HepG2 (cell line): ENCODE measurements around the gene EDN2. TPM values are rescaled to one million over a fixed set of nuclear protein-coding genes. Genes with fewer than 3 reads are reported as not detected.
A peak's percentile ranks its signal among the peaks of the same experiment; 100 is the strongest.

Source experiments
- ATAC-seq: fragments of 200-7000 bp; cut with Tn5 transposase; 3 replicates; pipeline ENCODE4 v1.9.1; 2020; ENCODE audit warnings: mild to moderate bottlenecking, moderate library complexity
- BruUV-seq: library from RNA; stranded (reverse); fragments of 400-500 nt; replicated peaks from 2 replicates; lab custom pipeline; 2021; lab: Mats Ljungman, UMichigan
- CTCF ChIA-PET: fragments of 300-600 bp; formaldehyde crosslinking; extraction: SDS; loops from one replicate; lab custom pipeline; 2021; ENCODE audit warnings: low total read pairs, inconsistent platforms, low intra/inter-chr PET ratio; lab: Yijun Ruan, JAX
- POLR2A ChIA-PET: fragments of 350-600 bp; sonication (Branson Sonifier 250); formaldehyde crosslinking; loops from one replicate; lab custom pipeline; 2020; ENCODE audit warnings: antibody characterized with exemption, inconsistent platforms; lab: Yijun Ruan, JAX
- DNase-seq: peaks from one replicate; pipeline ENCODE4 v3.0.0-alpha.2; 2015; ENCODE audit warnings: low spot score
- FAIRE-seq: peaks from 3 replicates; lab custom pipeline; 2011; peaks lifted over from hg19 to GRCh38; lab: Jason Lieb, UNC
- H2AFZ ChIP-seq: one replicate; pipeline ENCODE4 v1.6.1; 2011; ENCODE audit warnings: low read length, inconsistent platforms
- H3K27ac ChIP-seq: fragments of 300-600 bp; 3 replicates; pipeline ENCODE4 v1.8.0; 2011; ENCODE audit warnings: mixed run types, mild to moderate bottlenecking, mixed read lengths, low read length, inconsistent platforms; ENCODE audit not compliant: insufficient read depth; ENCODE audit errors: extremely low read length
- H3K27me3 ChIP-seq, 2 experiments: fragments of 200-600 bp in 1 of 2; 2 replicates in 1 of 2; 3 replicates in 1 of 2; pipeline versions ENCODE4 v1.6.0 to v1.8.0; 2011; ENCODE audit warnings: low read length in 2 of 2, mild to moderate bottlenecking in 2 of 2, moderate library complexity in 2 of 2, inconsistent platforms in 1 of 2; ENCODE audit not compliant: insufficient read depth in 2 of 2, control insufficient read depth in 1 of 2
- H3K36me3 ChIP-seq, 2 experiments: fragments of 200-600 bp in 1 of 2; replicated peaks in 1 of 2; 2 replicates in 1 of 2; 3 replicates in 1 of 2; pipeline versions ENCODE4 v1.5.1 to v1.8.0; 2011; ENCODE audit warnings: low read length in 2 of 2, inconsistent platforms in 1 of 2; ENCODE audit not compliant: insufficient read depth in 2 of 2, control insufficient read depth in 1 of 2
- H3K4me1 ChIP-seq: 2 replicates; pipeline ENCODE4 v1.5.1; 2012; ENCODE audit warnings: low read length, inconsistent platforms; ENCODE audit not compliant: insufficient read depth
- H3K4me2 ChIP-seq: 2 replicates; pipeline ENCODE4 v1.6.0; 2011; ENCODE audit warnings: low read depth, low read length, inconsistent platforms
- H3K4me3 ChIP-seq, 3 experiments: fragments of 200-600 bp in 1 of 3; sonication (generic), shearing (Covaris generic) in 1 of 3; replicated peaks in 1 of 3; 2 replicates each; pipeline ENCODE4 v1.5.1; 2011 to 2016; ENCODE audit warnings: low read length in 3 of 3, inconsistent platforms in 2 of 3, low read depth in 2 of 3, mild to moderate bottlenecking in 2 of 3, control low read depth in 1 of 3, mixed read lengths in 1 of 3; ENCODE audit not compliant: insufficient read depth in 1 of 3
- H3K79me2 ChIP-seq: one replicate; pipeline ENCODE4 v1.6.1; 2011; ENCODE audit warnings: low read length, inconsistent platforms; ENCODE audit not compliant: insufficient read depth
- H3K9ac ChIP-seq: 2 replicates; pipeline ENCODE4 v1.6.0; 2011; ENCODE audit warnings: mild to moderate bottlenecking, low read depth, low read length, inconsistent platforms; ENCODE audit not compliant: insufficient read depth
- H3K9me3 ChIP-seq: 2 replicates; pipeline ENCODE4 v1.5.1; 2012; ENCODE audit warnings: mild to moderate bottlenecking, low read length
- H4K20me1 ChIP-seq: 2 replicates; pipeline ENCODE4 v1.6.0; 2011; ENCODE audit warnings: inconsistent platforms, mild to moderate bottlenecking, low read length, moderate library complexity; ENCODE audit not compliant: insufficient read depth
- BRCA1 ChIP-seq: sonication (generic); formaldehyde crosslinking; IDR thresholded peaks from 2 replicates; pipeline ENCODE4 v1.4.0; 2020; ENCODE audit warnings: missing genetic modification reagents
- FOXA3 ChIP-seq: IDR thresholded peaks from 2 replicates; pipeline ENCODE4 v1.6.1; 2016; ENCODE audit warnings: missing genetic modification reagents, missing compliant biosample characterization
- NBN ChIP-seq: fragments of 450-650 bp; conservative IDR thresholded peaks from 2 replicates; pipeline ENCODE4 v1.6.1; 2017
- POLR2G ChIP-seq: fragments of 200-400 bp; formaldehyde crosslinking; IDR thresholded peaks from 2 replicates; pipeline ENCODE4 v1.6.1; 2018; ENCODE audit warnings: mild to moderate bottlenecking, low read depth, low read length, moderate library complexity
- SKI ChIP-seq: fragments of 450-650 bp; IDR thresholded peaks from one replicate; pipeline ENCODE4 v1.6.1; 2018; ENCODE audit warnings: mild to moderate bottlenecking; ENCODE audit not compliant: partially characterized antibody
- STAG1 ChIP-seq: sonication (generic); formaldehyde crosslinking; IDR thresholded peaks from 2 replicates; pipeline ENCODE4 v1.4.0; 2020; ENCODE audit warnings: missing genetic modification reagents
- ZKSCAN1 ChIP-seq: fragments of 150-350 bp; IDR thresholded peaks from 2 replicates; pipeline ENCODE4 v1.6.1; 2014; ENCODE audit warnings: low read length
- ZNF12 ChIP-seq: sonication (generic); formaldehyde crosslinking; IDR thresholded peaks from 2 replicates; pipeline ENCODE4 v1.5.0; 2020; ENCODE audit warnings: missing genetic modification reagents
- ZNF780A ChIP-seq: sonication (generic); formaldehyde crosslinking; IDR thresholded peaks from 2 replicates; pipeline ENCODE4 v1.8.0; 2022; ENCODE audit warnings: mild to moderate bottlenecking, missing genetic modification reagents, moderate library complexity
- WGBS: methylation state at CpG from one replicate; pipeline ENCODE4 v1.1.6; 2017; ENCODE audit warnings: low lambda C conversion rate; 5-methylcytosine and 5-hydroxymethylcytosine counted together
- in situ Hi-C: cut with HindIII; loops from 2 replicates; pipeline ENCODE4 v1.10.0; 2017; ENCODE audit warnings: low pct_unique_long_range_greater_than_20kb; ENCODE audit not compliant: extremely low pct_ligation_motif_present
- intact Hi-C: fragments of 100-400 bp; cut with micrococcal nuclease; formaldehyde crosslinking; loops from one replicate; pipeline ENCODE4 v1.10.0; 2022; ENCODE audit not compliant: unreplicated experiment
- polyA plus RNA-seq, 8 experiments: library from polyadenylated mRNA; depleted of rRNA in 3 of 8; stranded (reverse) in 7 of 8; unstranded in 1 of 8; fragments of >200 nt; fragmentation: Illumina TruSeq in 4 of 8; extraction: Trizol in 4 of 8; gene quantifications; 2 replicates each; pipeline versions ENCODE4 v1.2.1 to v1.2.3, GENCODE V29; 2011 to 2016; ENCODE audit warnings: low read depth in 4 of 8, missing spikeins in 1 of 8, mixed read lengths in 1 of 8; ENCODE audit not compliant: insufficient read depth in 1 of 8
- total RNA-seq, 5 experiments: library from RNA; depleted of rRNA; stranded (reverse); fragments of >200 nt; fragmentation: Illumina TruSeq; extraction: Trizol; gene quantifications; 2 replicates each; pipeline ENCODE4 v1.2.3, GENCODE V29; 2016; ENCODE audit warnings: low read depth in 1 of 5
- TF ChIP-seq, protein P1 (sequence below): conservative IDR thresholded peaks from 2 replicates; pipeline ENCODE4 v1.6.1; 2018; ENCODE audit warnings: missing genetic modification reagents
- TF ChIP-seq, protein P2 (sequence below): sonication (generic); formaldehyde crosslinking; IDR thresholded peaks from 2 replicates; pipeline ENCODE4 v1.5.1; 2020; ENCODE audit warnings: missing genetic modification reagents, mild to moderate bottlenecking, borderline replicate concordance

EDN2 gene
- total and polyA plus RNA-seq, 2 of the 13 experiments (the other 11 are each of a cell fraction or from before 2014, with no cell fraction given), result not detected

DNA sequence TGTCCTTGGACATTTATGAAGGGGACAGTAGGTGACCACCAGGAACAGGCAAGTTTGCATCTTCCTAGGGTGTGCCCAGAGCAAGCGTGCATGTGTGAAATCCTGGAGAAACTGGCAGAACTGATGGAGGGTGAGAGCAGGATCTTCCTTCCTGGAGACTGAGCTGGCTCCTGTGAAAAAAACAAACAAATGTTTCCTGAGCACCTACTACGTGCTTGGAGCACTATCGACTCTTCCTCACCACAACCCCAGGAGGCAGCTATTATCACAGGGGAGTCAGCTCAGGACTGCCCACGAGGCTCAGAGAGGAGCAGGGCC is 1.5 kb upstream of the EDN2 start:
- in situ Hi-C loops, result no loop called here
- H3K4me2 ChIP-seq, result no peak overlapping the region
- TF ChIP-seq BRCA1 (CRISPR knock-in tag), result no peak
- 0 out of 2 replicates have a peak, but pooled peaks have one; percentile 46 for TF ChIP-seq ZKSCAN1
- no peaks in the 10 kb centered on the region for H3K9me3 ChIP-seq
- H3K79me2 ChIP-seq, result no peaks in the 10 kb centered on the region
- intact Hi-C loops, result no loop called here
- H3K4me1 ChIP-seq, result 0 out of 2 replicates have a peak, but pooled peaks cover 12% of the 10 kb centered on the region
- CTCF ChIA-PET, result no interaction called here
- FAIRE-seq (no peak), DNase-seq (no peak), ATAC-seq (no peak)
- H3K27ac ChIP-seq, result no peak overlapping the region
- no peaks in the 10 kb centered on the region for H3K36me3 ChIP-seq
- no peak overlapping the region for H3K4me3 ChIP-seq
- WGBS, result 9% methylated on average over 4 of the region's 4 CpGs
- POLR2A ChIA-PET, result no interaction called here
- no peak overlapping the region for H2AFZ ChIP-seq
- H3K9ac ChIP-seq, result no peak overlapping the region
- peaks cover 0 to 8% of the 10 kb centered on the region in 2 experiments; a peak in 3 of 5 replicates for H3K27me3 ChIP-seq
- no TSS peak for BruUV-seq
- no peaks in the 10 kb centered on the region for H4K20me1 ChIP-seq

DNA sequence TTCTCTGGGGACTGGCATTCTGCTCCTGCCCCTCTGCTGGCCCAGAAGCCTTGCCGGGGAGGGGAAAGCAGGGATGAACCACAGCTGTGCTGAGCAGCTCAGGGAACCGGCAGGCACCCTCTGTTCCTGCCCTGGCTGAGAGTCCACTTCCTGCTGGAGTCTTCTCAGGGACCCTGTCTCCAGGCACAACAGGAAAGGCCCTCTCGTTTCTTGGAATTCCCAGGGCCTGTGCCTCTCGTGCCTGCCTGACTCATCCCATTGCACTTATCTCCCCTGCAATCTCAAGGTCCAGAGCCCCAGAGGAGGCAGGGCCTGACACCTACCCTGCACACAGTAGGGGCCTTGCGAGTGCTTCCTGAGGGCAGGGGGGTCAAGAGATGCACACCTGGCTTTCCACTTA is 1.1 kb upstream of the EDN2 start:
- no peak overlapping the region for H3K4me2 ChIP-seq
- no peaks in the 10 kb centered on the region for H3K79me2 ChIP-seq
- ChIA-PET CTCF (no interaction called here), POLR2A (no interaction called here)
- no peak overlapping the region for H3K27ac ChIP-seq
- no peak for TF ChIP-seq FOXA3 (CRISPR knock-in tag)
- no peak for TF ChIP-seq STAG1
- TF ChIP-seq SKI, result no peak
- no peak for TF ChIP-seq ZNF12 (CRISPR knock-in tag)
- TF ChIP-seq, protein P1, sequence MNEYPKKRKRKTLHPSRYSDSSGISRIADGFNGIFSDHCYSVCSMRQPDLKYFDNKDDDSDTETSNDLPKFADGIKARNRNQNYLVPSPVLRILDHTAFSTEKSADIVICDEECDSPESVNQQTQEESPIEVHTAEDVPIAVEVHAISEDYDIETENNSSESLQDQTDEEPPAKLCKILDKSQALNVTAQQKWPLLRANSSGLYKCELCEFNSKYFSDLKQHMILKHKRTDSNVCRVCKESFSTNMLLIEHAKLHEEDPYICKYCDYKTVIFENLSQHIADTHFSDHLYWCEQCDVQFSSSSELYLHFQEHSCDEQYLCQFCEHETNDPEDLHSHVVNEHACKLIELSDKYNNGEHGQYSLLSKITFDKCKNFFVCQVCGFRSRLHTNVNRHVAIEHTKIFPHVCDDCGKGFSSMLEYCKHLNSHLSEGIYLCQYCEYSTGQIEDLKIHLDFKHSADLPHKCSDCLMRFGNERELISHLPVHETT (CRISPR knock-in tag), result no peak
- no peak for TF ChIP-seq POLR2G
- TF ChIP-seq, protein P2, sequence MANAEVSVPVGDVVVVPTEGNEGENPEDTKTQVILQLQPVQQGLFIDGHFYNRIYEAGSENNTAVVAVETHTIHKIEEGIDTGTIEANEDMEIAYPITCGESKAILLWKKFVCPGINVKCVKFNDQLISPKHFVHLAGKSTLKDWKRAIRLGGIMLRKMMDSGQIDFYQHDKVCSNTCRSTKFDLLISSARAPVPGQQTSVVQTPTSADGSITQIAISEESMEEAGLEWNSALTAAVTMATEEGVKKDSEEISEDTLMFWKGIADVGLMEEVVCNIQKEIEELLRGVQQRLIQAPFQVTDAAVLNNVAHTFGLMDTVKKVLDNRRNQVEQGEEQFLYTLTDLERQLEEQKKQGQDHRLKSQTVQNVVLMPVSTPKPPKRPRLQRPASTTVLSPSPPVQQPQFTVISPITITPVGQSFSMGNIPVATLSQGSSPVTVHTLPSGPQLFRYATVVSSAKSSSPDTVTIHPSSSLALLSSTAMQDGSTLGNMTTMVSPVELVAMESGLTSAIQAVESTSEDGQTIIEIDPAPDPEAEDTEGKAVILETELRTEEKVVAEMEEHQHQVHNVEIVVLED (CRISPR knock-in tag), result no peak
- no peak for TF ChIP-seq NBN
- no peak for TF ChIP-seq ZNF780A
- no TSS peak for BruUV-seq
- DNase-seq (no peak), ATAC-seq (no peak), FAIRE-seq (no peak)
- no peaks in the 10 kb centered on the region for H3K9me3 ChIP-seq
- peaks cover 0 to 8% of the 10 kb centered on the region in 2 experiments; a peak in 3 of 5 replicates for H3K27me3 ChIP-seq
- no peak overlapping the region for H3K9ac ChIP-seq
- no peaks in the 10 kb centered on the region for H4K20me1 ChIP-seq
- no peaks in the 10 kb centered on the region for H3K36me3 ChIP-seq
- intact Hi-C loops (no loop called here), in situ Hi-C loops (no loop called here)
- WGBS, result 13% methylated on average over 3 of the region's 5 CpGs
- H3K4me3 ChIP-seq, result no peak overlapping the region
- no peak overlapping the region for H2AFZ ChIP-seq
- 0 out of 2 replicates have a peak, but pooled peaks cover 12% of the 10 kb centered on the region for H3K4me1 ChIP-seq
